GM21447 (cell line): Measurements from ENCODE around the gene KIN.
"Not testable (repeated sequence)": the region's sequence is repeated elsewhere in the genome, so short reads cannot be mapped to it uniquely, and the experiment has no call there.

Source experiments
- ATAC-seq: cut with Tn5 transposase; IDR thresholded peaks from one replicate; pipeline ENCODE4 v1.9.1; 2021; ENCODE audit not compliant: unreplicated experiment

Gene KIN

DNA sequence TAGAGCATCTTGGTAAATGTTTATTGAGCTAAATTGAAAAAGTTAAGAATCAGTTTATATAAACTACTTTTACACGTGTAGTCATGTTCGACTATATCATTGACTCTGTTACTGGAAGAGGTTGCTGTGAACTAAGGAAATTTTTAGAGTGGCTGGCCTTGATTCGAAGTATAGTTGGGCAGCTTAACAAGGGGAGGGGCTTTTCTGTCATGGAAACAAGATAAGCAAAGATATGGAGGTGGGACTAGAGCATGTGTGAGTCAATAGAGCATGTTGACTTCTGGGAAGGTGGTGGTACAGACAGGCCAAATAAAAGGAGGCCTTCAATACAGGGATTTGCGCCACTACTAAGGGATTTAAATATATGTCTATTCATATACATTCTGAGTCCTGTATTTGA is 7.8 kb upstream of the KIN start:
- no peak for ATAC-seq

DNA sequence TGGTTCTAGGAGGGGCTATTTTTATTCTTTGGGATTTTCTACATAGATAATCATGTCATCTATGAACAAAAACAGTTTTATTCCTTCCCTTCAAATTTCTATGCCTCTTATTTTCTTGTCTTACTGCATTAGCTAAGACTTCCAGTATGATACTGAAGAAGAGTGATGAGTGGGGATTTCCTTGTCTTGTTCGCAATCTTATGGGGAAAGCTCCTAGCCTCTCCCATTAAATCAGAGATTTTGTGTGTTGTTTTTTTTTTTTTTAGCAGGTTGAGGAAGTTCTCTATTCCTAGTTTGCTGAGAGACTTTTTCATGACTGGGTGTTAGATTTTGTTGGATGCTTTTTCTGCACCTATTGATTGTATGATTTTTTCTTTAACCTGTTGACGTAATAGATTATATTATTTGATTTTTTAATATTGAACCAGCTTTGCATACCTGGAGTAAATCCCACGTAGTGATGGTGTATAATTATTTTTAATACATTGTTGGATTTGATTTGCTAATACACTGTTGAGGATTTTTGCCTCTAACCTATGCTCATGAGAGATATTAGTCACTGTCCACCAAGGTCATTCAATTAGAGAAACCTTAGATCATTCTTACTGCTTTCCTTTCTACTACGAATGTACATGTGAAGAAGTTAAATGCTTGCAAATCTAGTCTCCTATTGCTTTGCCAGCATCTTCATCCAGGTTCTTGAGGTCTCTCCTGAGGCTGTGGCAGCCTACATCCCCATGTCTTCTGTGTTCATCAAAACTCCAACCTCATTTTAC is 6.6 kb upstream of the KIN start:
- no peak for ATAC-seq

DNA sequence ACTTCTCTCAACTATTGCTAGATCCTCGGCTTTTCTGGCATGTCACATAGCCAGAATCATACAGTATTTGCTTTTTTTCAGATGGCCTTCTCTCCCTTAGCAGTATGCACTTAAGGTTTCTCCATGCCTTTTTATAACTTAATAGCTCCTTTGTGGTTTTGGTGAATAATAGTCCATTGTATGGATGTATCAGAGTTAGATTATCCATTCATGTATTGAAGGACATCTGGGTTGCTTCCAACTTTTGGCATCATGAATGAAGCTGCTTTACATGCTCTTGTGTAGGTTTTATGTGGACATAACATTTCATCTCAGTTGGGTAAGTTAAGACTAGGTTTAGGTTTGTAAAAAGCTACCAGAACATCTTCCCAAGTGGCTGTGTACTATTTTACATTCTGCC is 4.7 kb upstream of the KIN start:
- no peak for ATAC-seq

DNA sequence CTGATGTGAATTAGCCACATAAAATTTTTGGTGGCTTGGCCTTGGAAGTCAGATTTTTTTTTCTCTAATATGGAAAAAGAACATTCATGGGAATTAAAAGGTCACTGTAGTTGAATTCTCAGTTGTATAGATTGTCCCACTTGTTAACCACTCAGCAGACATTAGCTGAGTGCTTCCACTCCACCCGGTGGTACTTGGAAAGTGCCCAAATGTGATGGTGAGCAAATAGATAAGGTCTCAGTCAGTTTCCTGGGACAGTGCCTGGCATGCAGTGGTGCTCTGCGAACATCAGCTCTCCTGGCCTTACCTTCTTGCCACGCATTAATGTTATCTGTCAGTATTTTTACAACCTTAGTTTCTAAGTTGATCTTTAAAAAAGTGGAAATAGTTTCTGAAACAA is 1.6 kb upstream of the KIN start:
- no peak for ATAC-seq

DNA sequence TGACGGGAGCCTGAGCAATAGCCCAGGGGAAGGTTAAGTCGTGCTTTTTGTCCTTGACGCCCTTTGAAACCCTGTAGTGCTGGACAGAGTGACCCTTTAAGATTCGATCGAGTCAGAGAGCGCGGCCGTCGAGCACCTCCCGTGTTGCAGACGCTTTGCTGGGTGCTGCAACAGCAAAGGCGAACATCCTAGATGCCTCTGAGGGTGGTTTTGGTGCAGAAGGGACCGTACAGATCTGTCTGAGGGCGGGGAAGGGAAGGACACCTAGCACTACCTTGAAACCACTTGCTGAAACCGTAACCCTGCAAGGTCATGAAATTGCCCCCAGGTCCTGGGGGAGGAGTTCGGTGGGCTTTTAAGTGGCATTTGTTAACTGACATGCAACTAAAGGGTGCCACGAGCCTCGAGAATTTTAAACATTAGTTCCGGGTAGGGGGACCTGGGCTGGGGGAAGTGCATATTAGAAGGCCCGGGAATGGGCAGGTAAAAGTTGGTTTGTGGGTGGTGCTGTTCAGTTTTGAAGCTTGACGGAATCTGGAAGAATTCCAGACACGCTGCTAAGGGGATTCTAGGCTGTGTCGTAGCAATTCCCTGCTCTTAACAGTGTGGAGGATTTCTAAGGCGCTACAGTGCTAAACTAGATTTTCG is 970 bp upstream of the KIN start:
- ATAC-seq: peak; percentile 5

DNA sequence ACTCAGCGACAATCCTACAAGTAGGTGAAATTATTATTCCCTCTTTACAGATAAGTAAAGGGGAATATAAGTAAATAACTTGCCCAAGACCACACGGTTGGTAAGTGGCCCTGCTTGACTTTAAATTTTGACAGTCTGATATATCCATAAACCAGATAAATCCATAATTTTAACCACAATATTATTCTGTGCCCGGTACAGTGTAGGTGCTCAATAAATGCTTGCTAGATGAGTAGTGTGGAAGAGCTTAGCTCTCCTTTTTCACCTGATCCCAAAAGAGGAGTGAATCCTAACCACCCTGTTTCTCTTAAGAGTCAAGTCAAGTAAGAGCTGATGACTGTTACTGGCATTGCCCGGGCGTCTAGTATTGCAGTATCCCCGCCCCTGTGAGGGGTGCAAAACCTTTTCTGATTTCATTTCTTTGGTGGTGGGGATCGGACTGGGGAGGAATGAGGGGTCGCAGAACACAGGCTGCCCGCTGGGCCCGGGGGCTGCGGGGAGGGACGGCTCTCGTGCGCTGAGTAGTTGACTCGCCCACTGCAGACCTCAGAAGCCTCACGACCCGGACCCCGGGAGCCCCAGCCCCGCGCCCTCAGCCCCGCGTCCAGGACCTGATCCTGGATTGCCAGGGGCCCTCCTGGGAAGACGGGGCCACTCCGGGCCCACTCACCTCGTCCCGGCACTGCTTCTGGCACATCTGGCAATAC is 490 bp downstream of the KIN start:
- ATAC-seq: peak; percentile 16

DNA sequence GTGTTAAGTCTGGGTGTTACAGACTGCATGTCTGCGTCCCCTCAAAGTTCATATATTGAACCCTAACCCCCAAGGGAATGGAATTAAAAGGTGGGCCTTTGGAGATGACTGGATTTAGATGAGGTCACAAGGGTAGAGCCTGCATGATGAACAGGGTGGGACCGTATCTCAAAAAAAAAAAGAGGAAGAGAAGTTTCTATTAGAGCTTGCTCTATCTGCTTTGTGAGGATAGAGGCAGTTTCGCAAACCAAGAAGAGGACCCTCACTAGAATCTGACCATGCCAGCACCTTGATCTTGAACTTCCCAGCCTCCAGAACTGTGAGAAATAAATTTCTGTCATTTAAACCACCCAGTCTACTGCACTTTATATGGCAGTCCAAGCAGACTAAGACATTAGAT is 1.4 kb downstream of the KIN start:
- ATAC-seq: no peak

DNA sequence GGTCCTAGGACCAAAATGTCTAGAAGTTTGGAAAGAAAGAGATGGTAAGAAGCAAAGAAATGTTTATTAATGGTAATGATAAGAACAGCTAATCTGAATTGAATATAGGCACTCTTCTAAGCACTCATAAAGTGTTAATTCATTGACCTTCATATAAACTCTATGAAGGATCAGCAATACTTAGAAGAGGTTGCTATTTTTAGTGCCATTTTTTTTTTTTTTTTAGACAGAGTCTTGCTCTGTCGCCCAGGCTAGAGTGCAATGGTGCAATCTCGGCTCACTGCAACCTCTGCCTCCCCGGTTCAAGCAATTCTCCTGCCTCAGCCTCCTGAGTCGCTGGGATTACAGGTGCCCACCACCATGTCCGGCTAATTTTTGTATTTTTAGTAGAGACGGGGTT is 5.6 kb downstream of the KIN start:
- not testable (repeated sequence) for ATAC-seq

DNA sequence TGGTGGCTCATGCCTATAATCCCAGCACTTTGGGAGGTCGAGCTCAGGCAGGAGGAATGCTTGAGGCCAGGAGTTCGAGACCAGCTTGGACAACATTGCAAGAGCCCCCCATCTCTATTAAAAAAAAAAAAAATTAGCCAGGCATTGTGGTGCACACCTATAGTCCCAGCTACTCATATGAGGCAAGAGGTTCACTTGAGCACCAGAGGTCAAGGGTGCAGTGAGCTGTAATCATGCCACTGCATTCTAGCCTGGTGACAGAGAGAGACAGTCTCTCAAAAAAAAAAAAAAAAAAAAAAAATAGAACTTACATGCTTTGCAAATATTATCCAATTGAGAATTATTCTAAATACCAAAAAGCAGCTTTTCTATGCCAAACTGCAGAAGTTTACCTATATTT is 11.0 kb downstream of the KIN start:
- ATAC-seq: no peak

DNA sequence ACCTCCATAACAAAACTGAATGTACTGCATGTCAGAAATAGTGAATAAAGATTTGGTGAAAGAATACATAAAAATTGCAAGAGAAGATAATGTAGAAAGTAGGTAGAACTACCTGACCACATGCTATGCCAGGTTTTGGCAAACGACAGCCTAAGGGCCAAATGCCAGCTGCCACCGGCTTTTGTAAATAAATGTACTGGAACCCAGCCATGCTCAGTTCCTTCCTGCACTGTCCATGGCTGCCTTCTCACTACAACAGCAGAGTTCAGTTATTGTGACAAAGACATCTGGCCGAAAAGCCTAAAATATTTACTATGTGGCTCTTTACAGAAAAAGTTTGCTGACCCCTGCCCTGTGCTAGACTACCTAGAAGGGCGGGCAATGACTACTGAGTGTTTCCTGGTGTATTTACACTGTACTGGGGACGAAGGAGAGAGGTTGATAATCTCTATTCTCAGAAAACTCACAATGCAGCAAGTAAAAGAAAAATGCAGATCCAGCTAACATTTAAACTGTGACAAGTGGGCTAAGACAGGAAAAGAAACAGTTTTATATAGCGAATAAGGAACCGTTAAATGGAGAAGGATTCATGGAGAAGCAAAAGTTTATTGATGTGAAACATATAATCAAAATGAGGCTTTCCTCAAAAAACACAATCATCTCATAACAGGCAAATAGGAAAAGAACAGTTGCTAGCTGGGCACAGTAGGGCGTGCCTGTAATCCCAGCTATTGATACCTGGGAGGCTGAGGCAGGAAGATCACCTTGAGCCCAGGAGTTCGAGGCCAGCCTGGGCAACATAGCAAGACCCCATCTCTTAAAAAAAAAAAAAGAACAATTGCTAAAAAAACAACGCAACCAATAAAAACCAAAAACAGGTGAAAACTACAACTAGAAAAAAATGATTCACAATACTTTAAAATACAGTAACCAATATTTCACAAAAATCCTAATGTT is 13.7 kb downstream of the KIN start:
- no peak for ATAC-seq

DNA sequence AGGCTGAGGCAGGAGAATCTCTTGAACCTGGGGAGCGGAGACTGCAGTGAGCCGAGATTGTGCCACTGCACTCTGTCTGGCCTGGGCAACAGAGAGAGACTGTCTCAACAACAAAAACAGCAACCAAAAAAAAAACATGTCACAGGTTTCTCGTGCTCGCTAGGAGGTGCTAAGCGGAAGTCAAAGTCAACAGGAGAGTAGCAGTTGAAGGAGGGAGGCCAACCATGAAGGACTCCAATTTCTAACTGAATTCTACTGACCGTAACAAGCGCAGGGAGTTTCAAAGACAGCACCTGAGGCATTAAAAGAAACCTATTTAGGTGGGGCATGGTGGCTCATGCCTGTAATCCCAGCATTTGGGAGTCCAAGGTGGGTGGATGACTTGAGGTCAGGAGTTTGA is 19.4 kb downstream of the KIN start:
- ATAC-seq: no peak

DNA sequence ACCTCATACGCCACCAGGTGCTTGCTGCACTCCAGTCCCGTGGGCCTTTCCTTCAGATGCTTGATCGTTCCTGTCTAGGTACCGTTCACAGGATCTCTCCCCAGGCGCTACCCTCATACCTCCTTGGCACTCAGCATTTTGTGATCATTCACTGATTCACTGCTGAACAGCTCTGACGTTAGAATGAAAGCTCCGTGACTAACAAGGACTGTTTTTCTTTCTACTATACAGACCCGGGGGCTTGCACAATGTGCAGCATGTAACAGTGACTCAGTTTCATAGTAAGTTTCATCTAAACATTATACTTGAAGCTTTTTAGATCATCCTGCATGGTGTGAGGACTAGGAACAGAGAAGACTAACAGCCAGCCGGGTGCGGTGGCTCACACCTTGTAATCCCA is 20.6 kb downstream of the KIN start:
- no peak for ATAC-seq

DNA sequence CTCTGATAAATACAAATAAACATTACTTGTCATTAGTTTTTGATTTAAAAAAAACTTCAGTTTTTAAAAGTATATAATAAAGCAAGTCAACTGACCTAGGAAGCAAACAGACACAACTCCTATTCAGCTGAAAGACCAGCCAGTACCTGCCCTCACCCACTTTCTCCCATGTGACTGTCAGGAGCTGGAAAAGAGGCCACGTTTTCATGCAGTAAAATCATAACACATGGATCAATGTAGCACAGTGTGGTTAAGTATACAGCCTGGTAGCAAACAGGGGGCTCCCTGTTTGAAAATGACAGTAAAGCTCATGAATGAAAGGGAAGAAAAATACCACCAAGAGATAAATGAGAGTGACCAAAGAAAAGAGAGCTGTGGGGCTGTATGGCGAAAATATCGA is 21.6 kb downstream of the KIN start:
- no peak for ATAC-seq

DNA sequence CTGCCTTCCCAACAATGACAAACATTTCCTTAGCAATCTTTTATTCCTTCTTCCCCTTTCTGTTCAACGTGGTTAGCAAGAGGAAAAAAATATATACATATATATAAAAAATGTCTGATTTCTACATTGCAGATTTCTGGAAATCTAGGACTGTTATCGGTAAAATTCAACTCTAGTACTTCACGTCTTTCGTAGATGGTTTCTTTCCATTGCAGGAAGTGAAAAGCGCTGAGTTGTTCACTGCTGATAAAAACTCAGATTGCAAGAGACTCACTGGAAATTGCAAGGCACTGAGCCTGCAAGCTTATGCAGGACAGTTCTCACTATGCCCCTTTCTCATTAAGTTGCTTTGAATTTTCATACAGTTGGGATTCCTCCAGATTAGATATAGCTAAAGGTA is 23.9 kb downstream of the KIN start:
- no peak for ATAC-seq

DNA sequence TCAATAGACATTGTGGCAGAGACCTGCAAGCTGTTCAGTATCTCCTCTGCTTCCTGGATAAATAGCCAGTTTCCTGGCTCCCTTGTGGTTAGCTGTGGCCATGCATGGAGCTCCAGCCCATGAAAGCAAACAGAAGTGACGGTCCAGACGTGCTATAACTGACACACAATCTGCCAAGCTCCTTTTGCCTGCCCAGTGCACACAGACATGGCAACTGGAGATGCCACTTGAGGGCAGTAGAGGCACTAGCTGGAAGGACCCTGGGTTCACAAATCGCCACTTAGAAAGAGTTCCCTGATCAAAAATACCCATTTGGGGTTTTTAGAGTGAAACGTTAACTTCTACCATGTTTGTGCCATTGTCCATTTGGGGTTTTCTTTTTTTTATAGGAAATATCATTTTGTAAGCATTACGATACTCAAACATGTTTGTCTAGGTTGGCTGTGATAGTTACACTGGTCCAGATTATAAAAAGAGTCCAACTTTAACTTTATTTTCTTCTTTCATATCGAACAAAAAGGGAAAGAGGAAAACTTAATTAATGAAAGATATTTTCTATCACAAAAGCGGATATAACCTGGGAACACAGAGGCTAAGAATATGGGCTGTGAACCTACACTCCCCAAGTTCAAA is 31.3 kb downstream of the KIN start:
- peak; percentile 61 for ATAC-seq

DNA sequence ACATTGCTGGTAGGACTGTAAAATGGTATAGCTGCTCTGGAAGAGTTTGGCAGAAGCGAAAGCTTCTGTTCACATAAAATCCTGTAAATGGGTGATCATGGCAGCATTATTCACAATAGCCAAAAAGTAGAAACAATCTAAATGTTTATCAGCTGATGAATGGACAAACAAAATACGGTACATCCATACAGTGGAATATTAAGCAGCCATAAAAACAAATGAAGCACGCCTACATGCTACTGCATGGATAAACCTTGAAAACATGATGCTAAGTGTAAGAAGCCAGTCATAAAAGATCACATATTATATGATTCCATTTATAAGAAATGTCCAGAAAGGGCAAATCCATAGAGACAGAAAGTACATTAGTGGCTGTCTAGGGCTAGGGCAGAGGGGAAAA is 32.7 kb downstream of the KIN start:
- ATAC-seq: no peak

DNA sequence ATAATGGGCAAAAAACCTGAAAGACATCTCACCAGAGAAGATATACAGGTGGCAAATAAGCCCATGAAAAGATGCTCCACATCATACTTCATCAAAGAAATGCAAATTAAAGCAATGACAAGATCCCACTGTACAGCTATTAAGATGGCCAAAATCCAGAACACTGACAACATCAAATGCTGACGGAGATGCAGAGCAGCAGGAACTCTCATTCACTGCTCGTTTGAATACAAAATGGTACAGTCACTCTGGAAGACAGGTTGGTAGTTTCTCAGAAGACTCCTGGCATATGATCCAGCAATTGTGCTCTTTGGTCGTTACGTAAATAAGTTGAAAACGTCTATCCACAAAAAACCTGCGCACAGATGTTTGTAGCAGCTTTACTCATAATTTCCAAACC is 35.5 kb downstream of the KIN start:
- ATAC-seq: no peak

DNA sequence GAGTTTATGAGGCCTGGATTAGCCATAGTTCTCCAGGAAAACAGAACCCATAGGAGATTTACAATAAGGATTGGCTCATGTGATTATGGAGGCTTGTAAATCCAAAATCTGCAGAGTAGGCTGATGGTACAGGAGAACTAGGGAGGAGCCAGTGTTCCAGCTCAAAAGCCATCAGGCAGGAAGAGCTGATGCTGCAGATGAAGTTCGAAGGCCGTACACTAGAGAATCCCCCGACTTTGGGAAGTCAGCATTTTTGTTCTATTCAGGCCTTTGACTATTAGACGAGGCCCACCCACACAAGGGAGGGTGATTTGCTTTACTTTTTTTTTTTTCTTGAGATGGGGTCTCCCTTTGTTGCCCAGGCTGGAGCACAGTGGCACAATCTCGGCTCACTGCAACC is 37.6 kb downstream of the KIN start:
- ATAC-seq: no peak

DNA sequence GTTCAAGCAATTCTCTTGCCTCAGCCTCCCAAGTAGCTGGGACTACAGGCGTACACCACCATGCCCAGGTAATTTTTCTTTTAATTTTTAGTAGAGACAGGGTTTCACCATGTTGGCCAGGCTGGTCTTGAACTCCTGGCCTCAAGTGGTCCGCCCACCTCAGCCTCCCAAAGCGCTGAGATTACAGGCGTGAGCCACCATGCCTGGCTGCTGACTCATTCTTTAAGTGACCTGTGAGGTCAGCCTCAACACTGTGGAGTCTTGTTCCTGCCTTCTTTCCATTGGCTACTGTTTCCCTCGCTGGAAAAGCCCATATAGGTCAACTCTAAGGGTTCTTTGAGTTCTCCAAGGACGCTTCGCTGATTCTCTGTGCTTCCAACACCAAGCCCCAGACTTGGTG is 39.2 kb downstream of the KIN start:
- not testable (repeated sequence) for ATAC-seq

DNA sequence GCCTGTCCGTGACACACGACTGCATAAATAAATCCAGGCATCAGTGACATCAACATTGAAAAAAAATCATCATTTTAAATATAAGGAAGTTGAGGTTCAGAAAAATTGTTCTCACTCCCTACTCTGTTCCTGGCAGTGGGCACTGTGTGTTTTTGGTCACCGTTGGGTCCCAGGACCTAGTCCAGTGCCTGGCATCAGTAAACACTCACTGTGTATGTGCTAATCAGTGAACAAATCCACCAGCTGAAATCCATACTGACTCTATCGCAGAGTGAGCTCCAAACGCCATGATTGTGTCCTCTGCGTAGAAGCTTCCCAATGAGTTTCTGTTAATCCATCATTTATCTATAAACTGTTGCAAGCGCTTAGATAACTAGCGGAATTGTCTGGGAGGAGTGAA is 43.5 kb downstream of the KIN start:
- no peak for ATAC-seq
